Measurements from ENCODE around the gene TNIK.

TNIK gene

GRCh38 chr3:171101982-171102641, 358.1 kb downstream of the TNIK start:
- Histone ChIP-seq H3K9me3 (ENCODE audit: insufficient read depth, low read depth, low read length) (no peaks in the 10 kb centered on the region), H3K4me2 (ENCODE audit: low read depth, low read length, poor library complexity, severe bottlenecking) (no peak overlapping the region), H3K4me3 (ENCODE audit: low read length, poor library complexity, severe bottlenecking) (no peak overlapping the region), H2AFZ (ENCODE audit: low read length) (no peak overlapping the region), H3F3A (ENCODE audit: low read depth) (no peaks in the 10 kb centered on the region), H3K27me3 (ENCODE audit: insufficient read depth, low read length, poor library complexity, severe bottlenecking) (no peaks in the 10 kb centered on the region), H3K36me3 (ENCODE audit: insufficient read depth, low read length) (peaks cover 70% of the 10 kb centered on the region), H3K79me2 (ENCODE audit: insufficient read depth, low read length) (no peaks in the 10 kb centered on the region), H3K4me1 (ENCODE audit: insufficient read depth, low read length, poor library complexity, severe bottlenecking) (no peaks in the 10 kb centered on the region), H3K9ac (ENCODE audit: low read depth, low read length, poor library complexity, severe bottlenecking) (no peak overlapping the region), H4K20me1 (ENCODE audit: insufficient read depth, low read length, poor library complexity, severe bottlenecking) (no peaks in the 10 kb centered on the region), H3K9me2 (replicated peaks; ENCODE audit: low read depth, low read length) (no peaks in the 10 kb centered on the region)
- TF ChIP-seq CTCF (conservative IDR thresholded peaks at IDR 0.05; ENCODE audit: low read length) (no peak), EZH2phosphoT487 (IDR thresholded peaks at IDR 0.05; ENCODE audit: borderline replicate concordance) (no peak)

GRCh38 chr3:171099911-171100310, 360.3 kb downstream of the TNIK start:
- H3K4me3 ChIP-seq (ENCODE audit: low read length, poor library complexity, severe bottlenecking), result no peak overlapping the region
- no peaks in the 10 kb centered on the region for H3K9me2 ChIP-seq (replicated peaks; ENCODE audit: low read depth, low read length)
- H4K20me1 ChIP-seq (ENCODE audit: insufficient read depth, low read length, poor library complexity, severe bottlenecking), result no peaks in the 10 kb centered on the region
- peaks cover 66% of the 10 kb centered on the region for H3K36me3 ChIP-seq (ENCODE audit: insufficient read depth, low read length)
- H3K9ac ChIP-seq (ENCODE audit: low read depth, low read length, poor library complexity, severe bottlenecking), result no peak overlapping the region
- H3K27me3 ChIP-seq (ENCODE audit: insufficient read depth, low read length, poor library complexity, severe bottlenecking), result no peaks in the 10 kb centered on the region
- H3K79me2 ChIP-seq (ENCODE audit: insufficient read depth, low read length), result no peaks in the 10 kb centered on the region
- H2AFZ ChIP-seq (ENCODE audit: low read length), result no peak overlapping the region
- TF ChIP-seq EZH2phosphoT487 (IDR thresholded peaks at IDR 0.05; ENCODE audit: borderline replicate concordance) (no peak), CTCF (conservative IDR thresholded peaks at IDR 0.05; ENCODE audit: low read length) (no peak)
- no peaks in the 10 kb centered on the region for H3K4me1 ChIP-seq (ENCODE audit: insufficient read depth, low read length, poor library complexity, severe bottlenecking)
- H3K4me2 ChIP-seq (ENCODE audit: low read depth, low read length, poor library complexity, severe bottlenecking), result no peak overlapping the region
- H3K9me3 ChIP-seq (ENCODE audit: insufficient read depth, low read depth, low read length), result no peaks in the 10 kb centered on the region
- no peaks in the 10 kb centered on the region for H3F3A ChIP-seq (ENCODE audit: low read depth)

GRCh38 chr3:171095063-171095462, 365.1 kb downstream of the TNIK start:
- Histone ChIP-seq H3F3A (ENCODE audit: low read depth) (no peaks in the 10 kb centered on the region), H3K9me2 (replicated peaks; ENCODE audit: low read depth, low read length) (no peaks in the 10 kb centered on the region), H3K4me3 (ENCODE audit: low read length, poor library complexity, severe bottlenecking) (no peak overlapping the region), H3K79me2 (ENCODE audit: insufficient read depth, low read length) (no peaks in the 10 kb centered on the region), H3K9me3 (ENCODE audit: insufficient read depth, low read depth, low read length) (no peaks in the 10 kb centered on the region), H3K36me3 (ENCODE audit: insufficient read depth, low read length) (peaks cover 63% of the 10 kb centered on the region), H3K9ac (ENCODE audit: low read depth, low read length, poor library complexity, severe bottlenecking) (no peak overlapping the region), H3K4me1 (ENCODE audit: insufficient read depth, low read length, poor library complexity, severe bottlenecking) (no peaks in the 10 kb centered on the region), H3K4me2 (ENCODE audit: low read depth, low read length, poor library complexity, severe bottlenecking) (no peak overlapping the region), H2AFZ (ENCODE audit: low read length) (no peak overlapping the region), H3K27me3 (ENCODE audit: insufficient read depth, low read length, poor library complexity, severe bottlenecking) (no peaks in the 10 kb centered on the region), H4K20me1 (ENCODE audit: insufficient read depth, low read length, poor library complexity, severe bottlenecking) (no peaks in the 10 kb centered on the region)
- TF ChIP-seq EZH2phosphoT487 (IDR thresholded peaks at IDR 0.05; ENCODE audit: borderline replicate concordance), result no peak
- no peak for TF ChIP-seq CTCF (conservative IDR thresholded peaks at IDR 0.05; ENCODE audit: low read length)

Data from Loucy (cell line).